ENCODE results near the gene KCTD1.
A peak's percentile ranks its signal among the peaks of the same experiment; 100 is the strongest.
"Not testable (repeated sequence)": the region's sequence is repeated elsewhere in the genome, so short reads cannot be mapped to it uniquely, and the experiment has no call there.

Gene KCTD1

GRCh38 chr18:26457611-26458353 is 90.6 kb downstream of the KCTD1 start:
- no peak for DNase-seq (ENCODE audit: low read depth)

DNA sequence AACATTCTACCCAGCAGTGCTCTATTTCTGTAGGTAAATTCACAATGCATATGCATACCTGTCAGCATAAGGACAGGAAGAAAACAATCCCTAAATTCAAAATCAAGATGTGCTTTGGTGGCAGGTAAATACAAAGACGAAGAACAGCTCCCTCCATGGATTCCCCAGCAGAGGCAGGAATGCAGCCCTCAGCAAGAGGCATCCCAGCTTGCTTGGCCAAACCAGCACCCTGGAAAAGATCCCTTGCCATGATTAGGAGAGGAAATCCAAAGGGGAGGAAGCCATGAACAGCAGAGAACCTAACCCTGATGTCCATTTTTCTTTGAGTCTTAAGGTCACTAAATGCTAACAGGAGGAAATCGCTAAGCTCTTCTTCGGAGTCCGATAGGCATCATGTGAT is 91.2 kb downstream of the KCTD1 start:
- DNase-seq (ENCODE audit: low read depth) = no peak

- DNase-seq (ENCODE audit: low read depth) = no peak
These were observed 92.3 kb downstream of the KCTD1 start for GRCh38 chr18:26456070-26456491.

DNA sequence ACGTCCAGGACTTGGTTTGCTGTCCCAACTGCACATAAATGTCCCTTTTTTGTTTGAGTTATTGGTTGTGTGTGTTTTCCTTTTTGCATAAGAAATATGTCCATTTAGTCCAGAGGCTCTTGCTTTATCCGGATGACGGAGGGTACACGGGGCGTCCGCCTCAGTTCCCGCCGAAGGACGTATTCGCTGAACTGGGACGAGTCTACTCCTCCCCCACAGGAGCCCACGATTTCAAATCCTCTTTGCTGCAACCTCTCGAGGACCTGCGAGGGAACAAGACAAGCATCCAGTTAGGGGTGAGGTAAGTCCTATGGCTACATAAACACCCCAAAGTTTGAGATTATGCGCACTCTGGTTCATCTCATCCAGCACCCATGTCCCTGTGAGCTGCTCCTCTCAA is 92.7 kb downstream of the KCTD1 start:
- DNase-seq (ENCODE audit: low read depth) = no peak

- no peak for DNase-seq (ENCODE audit: low read depth)
These were observed 93.7 kb downstream of the KCTD1 start for GRCh38 chr18:26454616-26455015.

GRCh38 chr18:26454192-26454591 is 94.2 kb downstream of the KCTD1 start:
- no peak for DNase-seq (ENCODE audit: low read depth)

GRCh38 chr18:26453386-26453901 is 94.9 kb downstream of the KCTD1 start:
- no peak for DNase-seq (ENCODE audit: low read depth)

- DNase-seq (ENCODE audit: low read depth) = no peak
These were observed 97.2 kb downstream of the KCTD1 start for GRCh38 chr18:26450989-26451682.

DNA sequence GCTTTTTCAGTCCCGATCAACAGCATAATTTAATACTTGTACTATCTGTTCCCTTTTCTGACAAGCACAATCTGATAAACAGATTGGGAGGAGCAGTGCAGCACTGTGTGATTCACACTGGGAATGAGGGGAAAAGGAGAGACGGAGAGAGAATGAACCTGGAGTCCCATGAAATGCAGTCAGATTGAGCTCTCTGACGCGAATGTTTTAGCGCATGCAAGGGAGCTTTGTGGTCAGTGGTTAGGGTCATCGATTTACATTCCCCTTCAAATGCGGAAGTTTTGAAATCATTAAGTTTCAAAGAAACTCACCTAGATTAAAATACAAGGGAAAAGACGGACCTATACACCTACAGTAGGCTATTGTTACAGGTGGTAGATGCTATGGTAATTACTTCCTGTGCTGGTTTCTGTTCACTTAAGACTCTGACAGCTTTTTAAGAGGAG is 99.6 kb downstream of the KCTD1 start:
- no peak for DNase-seq (ENCODE audit: low read depth)

DNA sequence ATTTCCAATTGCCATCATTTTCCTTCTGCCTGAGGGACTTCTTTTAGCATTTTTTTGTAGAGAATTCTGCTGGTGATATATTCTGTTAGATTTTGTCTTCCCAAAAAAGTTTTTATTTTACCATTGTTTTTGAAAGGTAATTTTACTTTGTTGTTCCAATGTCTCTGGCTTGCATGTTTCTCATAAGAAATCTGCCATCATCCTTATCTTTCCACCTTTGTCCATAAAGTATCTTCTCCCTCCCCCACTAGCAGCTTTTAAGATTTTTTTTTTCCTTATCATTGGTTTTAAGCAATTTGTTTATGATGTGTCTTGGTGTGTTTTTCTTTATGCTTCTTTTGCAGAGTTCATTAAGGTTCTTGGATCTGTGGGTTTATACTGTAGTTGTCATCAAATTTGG is 104.5 kb downstream of the KCTD1 start:
- DNase-seq (ENCODE audit: low read depth) = no peak

GRCh38 chr18:26442126-26442525 is 106.2 kb downstream of the KCTD1 start:
- no peak for DNase-seq (ENCODE audit: low read depth)

GRCh38 chr18:26440644-26441043 is 107.7 kb downstream of the KCTD1 start:
- no peak for DNase-seq (ENCODE audit: low read depth)

DNA sequence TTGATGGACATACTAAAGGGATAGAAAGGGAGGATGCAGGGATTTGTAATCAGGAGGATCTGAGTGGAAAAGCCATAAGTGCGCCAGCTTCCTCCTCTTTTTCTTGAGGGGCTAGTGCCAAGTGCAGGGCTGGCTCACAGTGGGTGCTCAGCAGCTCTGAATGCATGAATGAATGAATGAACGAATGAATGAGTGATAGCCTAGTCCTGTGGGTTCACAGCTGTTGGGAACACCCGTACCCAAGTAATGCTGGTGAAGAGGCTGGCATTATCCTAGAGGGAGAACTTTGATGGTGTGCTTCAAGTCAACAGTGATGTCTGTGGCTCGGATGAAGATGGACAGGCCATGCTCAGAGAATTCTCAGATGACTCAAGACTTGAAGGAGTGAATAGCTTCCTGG is 108.8 kb downstream of the KCTD1 start:
- no peak for DNase-seq (ENCODE audit: low read depth)

GRCh38 chr18:26438980-26439379 is 109.4 kb downstream of the KCTD1 start:
- DNase-seq (ENCODE audit: low read depth) = no peak

- not testable (repeated sequence) for DNase-seq (ENCODE audit: low read depth)
These were observed 110.7 kb downstream of the KCTD1 start for GRCh38 chr18:26437634-26438033.

- peak; percentile 72 for DNase-seq (ENCODE audit: low read depth)
These were observed 111.9 kb downstream of the KCTD1 start for GRCh38 chr18:26436176-26437051.

DNA sequence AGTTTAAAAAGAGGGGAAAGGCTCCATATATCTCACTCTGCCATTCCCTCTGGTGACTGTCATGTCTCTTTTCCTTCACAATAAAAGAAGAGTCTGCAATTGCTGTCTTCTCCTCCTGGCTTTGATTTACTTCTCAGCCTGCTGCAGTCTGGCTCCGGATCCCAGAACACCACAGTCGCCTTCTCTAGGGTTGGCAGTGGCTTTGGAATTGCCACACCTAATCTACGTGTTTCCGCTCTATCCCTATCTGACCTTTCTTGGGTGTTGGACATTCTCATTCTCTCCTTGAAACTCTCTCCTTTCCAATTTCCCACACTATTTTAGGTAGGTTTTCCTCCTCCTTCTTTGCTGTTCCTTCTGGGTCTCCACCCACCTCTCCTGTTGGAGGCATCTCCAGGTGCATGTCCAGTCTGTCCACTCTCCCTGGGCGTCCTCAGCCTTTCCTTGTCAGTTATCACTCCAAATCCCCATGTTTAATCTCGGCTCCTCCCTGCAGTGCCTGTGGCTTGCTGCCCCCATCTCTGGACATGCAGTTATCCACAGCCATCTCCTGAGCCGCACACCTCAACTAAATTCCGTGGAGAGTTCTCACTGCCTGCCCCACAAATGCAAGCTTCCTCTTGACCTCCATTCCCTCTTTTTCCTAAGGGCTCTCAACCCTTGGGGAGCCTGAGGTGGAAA is 112.8 kb downstream of the KCTD1 start:
- DNase-seq (ENCODE audit: low read depth) = no peak

DNA sequence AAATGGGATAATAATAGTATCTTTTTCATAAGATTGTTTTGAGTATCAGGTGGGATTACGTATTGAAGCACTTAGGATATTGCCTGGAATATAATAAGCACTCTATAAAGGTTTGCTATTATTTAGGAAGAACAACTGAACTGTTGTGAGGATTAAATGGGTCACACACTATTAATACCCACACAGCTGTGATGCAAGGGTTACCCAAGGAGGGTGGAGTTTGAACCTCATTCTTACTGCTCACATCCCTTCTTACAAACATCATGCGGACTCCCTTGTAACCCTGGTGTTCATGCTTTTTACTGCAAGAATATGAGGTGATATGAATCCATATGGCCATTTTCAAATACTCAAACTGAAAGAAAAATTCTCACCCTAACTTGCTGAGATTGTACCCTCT is 113.5 kb downstream of the KCTD1 start:
- DNase-seq (ENCODE audit: low read depth) = no peak

GRCh38 chr18:26432651-26433424 is 115.5 kb downstream of the KCTD1 start:
- DNase-seq (ENCODE audit: low read depth) = no peak

- peak; percentile 83 for DNase-seq (ENCODE audit: low read depth)
These were observed 118.7 kb downstream of the KCTD1 start for GRCh38 chr18:26429535-26430226.
